Liver (tissue), 3 donors: Measurements from ENCODE around the gene PLEKHM2.

Experiments
- EGR1 ChIP-seq, 2 donors: IDR thresholded peaks; 2 replicates each; pipeline ENCODE4 v1.6.1; 2016 to 2018; ENCODE audit warnings: antibody characterized with exemption in 2 of 2, low read depth in 2 of 2
- FOXA1 ChIP-seq: IDR thresholded peaks from 2 replicates; pipeline ENCODE4 v1.6.1; 2016; ENCODE audit warnings: antibody characterized with exemption
- GABPA ChIP-seq, 2 donors: IDR thresholded peaks in 1 of 2; conservative IDR thresholded peaks in 1 of 2; 2 replicates each; pipeline ENCODE4 v1.6.1; 2016; ENCODE audit warnings: antibody characterized with exemption in 2 of 2, mild to moderate bottlenecking in 1 of 2, moderate library complexity in 1 of 2
- HNF4A ChIP-seq, 2 donors: conservative IDR thresholded peaks; 2 replicates each; pipeline ENCODE4 v1.6.1; 2016; ENCODE audit warnings: antibody characterized with exemption in 2 of 2, mild to moderate bottlenecking in 2 of 2
- RAD21 ChIP-seq, 2 donors: IDR thresholded peaks; 2 replicates each; pipeline ENCODE4 v1.6.1; 2016; ENCODE audit warnings: antibody characterized with exemption in 2 of 2, mild to moderate bottlenecking in 2 of 2
- RXRA ChIP-seq, 2 donors: IDR thresholded peaks; 2 replicates each; pipeline ENCODE4 v1.6.1; 2017 to 2018; ENCODE audit warnings: antibody characterized with exemption in 2 of 2, mild to moderate bottlenecking in 1 of 2
- TAF1 ChIP-seq: conservative IDR thresholded peaks from 2 replicates; pipeline ENCODE4 v1.6.1; 2016; ENCODE audit warnings: antibody characterized with exemption, mild to moderate bottlenecking
- YY1 ChIP-seq: IDR thresholded peaks from 2 replicates; pipeline ENCODE4 v1.6.1; 2016; ENCODE audit warnings: antibody characterized with exemption, mild to moderate bottlenecking
- TF ChIP-seq, protein P1 (sequence below): IDR thresholded peaks from 2 replicates; pipeline ENCODE4 v1.6.1; 2016; ENCODE audit warnings: antibody characterized with exemption, mild to moderate bottlenecking
- TF ChIP-seq, protein P2 (sequence below): fragments of 150-350 bp; IDR thresholded peaks from 2 replicates; pipeline ENCODE4 v1.5.1; 2017; ENCODE audit warnings: improper control_type of control experiment, low read depth, low read length; ENCODE audit not compliant: missing input control
- TF ChIP-seq, protein P3 (sequence below): IDR thresholded peaks from 2 replicates; pipeline ENCODE4 v1.6.1; 2016; ENCODE audit warnings: antibody characterized with exemption
- TF ChIP-seq, protein P4 (sequence below): IDR thresholded peaks from 2 replicates; pipeline ENCODE4 v1.6.1; 2016; ENCODE audit warnings: antibody characterized with exemption
- donor health status: healthy.
- donor health status: healthy.

DNA sequence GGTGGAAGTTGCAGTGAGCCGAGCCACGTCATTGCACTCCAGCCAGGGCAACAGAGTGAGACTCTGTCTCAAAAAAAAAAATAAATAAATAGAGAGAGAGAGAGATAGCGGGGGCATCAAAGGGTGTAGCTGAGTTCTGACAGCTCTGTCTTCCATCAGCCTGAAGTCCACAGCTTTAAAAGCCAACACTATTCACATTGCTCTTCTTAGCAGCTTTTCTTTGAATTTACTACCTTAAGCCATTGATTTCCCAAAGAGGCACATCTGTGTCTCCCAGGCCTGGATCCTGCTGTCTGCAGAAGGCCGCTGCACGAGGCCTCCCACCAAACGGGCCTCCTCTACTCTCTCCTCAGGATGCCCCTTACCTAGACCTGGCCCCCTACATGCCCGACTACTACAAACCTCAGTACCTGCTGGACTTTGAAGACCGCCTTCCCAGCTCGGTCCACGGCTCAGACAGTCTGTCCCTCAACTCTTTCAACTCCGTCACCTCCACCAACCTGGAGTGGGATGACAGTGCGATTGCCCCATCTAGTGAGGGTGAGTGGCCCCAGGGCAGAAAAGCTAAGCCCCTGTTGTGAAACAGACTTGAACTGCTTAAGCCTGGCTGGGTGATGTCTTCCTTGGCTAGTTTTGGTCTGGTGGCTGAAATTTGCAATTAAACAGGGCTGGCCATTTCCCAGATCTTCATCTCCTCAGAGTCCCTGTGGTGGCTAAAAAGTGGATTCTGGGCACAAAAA lies 35.4 kb downstream of the PLEKHM2 start:
- TF ChIP-seq, protein P1, sequence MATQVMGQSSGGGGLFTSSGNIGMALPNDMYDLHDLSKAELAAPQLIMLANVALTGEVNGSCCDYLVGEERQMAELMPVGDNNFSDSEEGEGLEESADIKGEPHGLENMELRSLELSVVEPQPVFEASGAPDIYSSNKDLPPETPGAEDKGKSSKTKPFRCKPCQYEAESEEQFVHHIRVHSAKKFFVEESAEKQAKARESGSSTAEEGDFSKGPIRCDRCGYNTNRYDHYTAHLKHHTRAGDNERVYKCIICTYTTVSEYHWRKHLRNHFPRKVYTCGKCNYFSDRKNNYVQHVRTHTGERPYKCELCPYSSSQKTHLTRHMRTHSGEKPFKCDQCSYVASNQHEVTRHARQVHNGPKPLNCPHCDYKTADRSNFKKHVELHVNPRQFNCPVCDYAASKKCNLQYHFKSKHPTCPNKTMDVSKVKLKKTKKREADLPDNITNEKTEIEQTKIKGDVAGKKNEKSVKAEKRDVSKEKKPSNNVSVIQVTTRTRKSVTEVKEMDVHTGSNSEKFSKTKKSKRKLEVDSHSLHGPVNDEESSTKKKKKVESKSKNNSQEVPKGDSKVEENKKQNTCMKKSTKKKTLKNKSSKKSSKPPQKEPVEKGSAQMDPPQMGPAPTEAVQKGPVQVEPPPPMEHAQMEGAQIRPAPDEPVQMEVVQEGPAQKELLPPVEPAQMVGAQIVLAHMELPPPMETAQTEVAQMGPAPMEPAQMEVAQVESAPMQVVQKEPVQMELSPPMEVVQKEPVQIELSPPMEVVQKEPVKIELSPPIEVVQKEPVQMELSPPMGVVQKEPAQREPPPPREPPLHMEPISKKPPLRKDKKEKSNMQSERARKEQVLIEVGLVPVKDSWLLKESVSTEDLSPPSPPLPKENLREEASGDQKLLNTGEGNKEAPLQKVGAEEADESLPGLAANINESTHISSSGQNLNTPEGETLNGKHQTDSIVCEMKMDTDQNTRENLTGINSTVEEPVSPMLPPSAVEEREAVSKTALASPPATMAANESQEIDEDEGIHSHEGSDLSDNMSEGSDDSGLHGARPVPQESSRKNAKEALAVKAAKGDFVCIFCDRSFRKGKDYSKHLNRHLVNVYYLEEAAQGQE = no peak
- TF ChIP-seq RXRA (IDR thresholded peaks at IDR 0.05) (no peak), FOXA1 (no peak), EGR1 (IDR thresholded peaks at IDR 0.05; ENCODE audit: low read depth in 2 of 2) (no peak), TAF1 (no peak), RAD21 (IDR thresholded peaks at IDR 0.05) (no peak), HNF4A (conservative IDR thresholded peaks at IDR 0.05) (no peak), GABPA (IDR thresholded peaks at IDR 0.05 in 1 of 2, conservative IDR thresholded peaks at IDR 0.05 in 1 of 2) (no peak), YY1 (no peak)
- TF ChIP-seq, protein P2, sequence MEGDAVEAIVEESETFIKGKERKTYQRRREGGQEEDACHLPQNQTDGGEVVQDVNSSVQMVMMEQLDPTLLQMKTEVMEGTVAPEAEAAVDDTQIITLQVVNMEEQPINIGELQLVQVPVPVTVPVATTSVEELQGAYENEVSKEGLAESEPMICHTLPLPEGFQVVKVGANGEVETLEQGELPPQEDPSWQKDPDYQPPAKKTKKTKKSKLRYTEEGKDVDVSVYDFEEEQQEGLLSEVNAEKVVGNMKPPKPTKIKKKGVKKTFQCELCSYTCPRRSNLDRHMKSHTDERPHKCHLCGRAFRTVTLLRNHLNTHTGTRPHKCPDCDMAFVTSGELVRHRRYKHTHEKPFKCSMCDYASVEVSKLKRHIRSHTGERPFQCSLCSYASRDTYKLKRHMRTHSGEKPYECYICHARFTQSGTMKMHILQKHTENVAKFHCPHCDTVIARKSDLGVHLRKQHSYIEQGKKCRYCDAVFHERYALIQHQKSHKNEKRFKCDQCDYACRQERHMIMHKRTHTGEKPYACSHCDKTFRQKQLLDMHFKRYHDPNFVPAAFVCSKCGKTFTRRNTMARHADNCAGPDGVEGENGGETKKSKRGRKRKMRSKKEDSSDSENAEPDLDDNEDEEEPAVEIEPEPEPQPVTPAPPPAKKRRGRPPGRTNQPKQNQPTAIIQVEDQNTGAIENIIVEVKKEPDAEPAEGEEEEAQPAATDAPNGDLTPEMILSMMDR = no peak
- TF ChIP-seq, protein P3, sequence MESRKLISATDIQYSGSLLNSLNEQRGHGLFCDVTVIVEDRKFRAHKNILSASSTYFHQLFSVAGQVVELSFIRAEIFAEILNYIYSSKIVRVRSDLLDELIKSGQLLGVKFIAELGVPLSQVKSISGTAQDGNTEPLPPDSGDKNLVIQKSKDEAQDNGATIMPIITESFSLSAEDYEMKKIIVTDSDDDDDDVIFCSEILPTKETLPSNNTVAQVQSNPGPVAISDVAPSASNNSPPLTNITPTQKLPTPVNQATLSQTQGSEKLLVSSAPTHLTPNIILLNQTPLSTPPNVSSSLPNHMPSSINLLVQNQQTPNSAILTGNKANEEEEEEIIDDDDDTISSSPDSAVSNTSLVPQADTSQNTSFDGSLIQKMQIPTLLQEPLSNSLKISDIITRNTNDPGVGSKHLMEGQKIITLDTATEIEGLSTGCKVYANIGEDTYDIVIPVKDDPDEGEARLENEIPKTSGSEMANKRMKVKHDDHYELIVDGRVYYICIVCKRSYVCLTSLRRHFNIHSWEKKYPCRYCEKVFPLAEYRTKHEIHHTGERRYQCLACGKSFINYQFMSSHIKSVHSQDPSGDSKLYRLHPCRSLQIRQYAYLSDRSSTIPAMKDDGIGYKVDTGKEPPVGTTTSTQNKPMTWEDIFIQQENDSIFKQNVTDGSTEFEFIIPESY = no peak
- TF ChIP-seq, protein P4, sequence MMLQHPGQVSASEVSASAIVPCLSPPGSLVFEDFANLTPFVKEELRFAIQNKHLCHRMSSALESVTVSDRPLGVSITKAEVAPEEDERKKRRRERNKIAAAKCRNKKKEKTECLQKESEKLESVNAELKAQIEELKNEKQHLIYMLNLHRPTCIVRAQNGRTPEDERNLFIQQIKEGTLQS = no peak
